ENCODE measurements around the gene NCAPH2. TPM values are rescaled to one million over a fixed set of nuclear protein-coding genes. Genes with fewer than 3 reads are reported as not detected.

Gene NCAPH2
- total RNA-seq, 4 donors from 2014 or later: 34.8 to 45.0 (median 42.1) TPM

GRCh38 chr22:50550395-50550794, 42.4 kb downstream of the NCAPH2 start:
- TF ChIP-seq POLR2A (IDR thresholded peaks at IDR 0.05) (no peak), POLR2AphosphoS5 (IDR thresholded peaks at IDR 0.05) (no peak), EP300 (IDR thresholded peaks at IDR 0.05) (no peak)
- TF ChIP-seq, protein P1, sequence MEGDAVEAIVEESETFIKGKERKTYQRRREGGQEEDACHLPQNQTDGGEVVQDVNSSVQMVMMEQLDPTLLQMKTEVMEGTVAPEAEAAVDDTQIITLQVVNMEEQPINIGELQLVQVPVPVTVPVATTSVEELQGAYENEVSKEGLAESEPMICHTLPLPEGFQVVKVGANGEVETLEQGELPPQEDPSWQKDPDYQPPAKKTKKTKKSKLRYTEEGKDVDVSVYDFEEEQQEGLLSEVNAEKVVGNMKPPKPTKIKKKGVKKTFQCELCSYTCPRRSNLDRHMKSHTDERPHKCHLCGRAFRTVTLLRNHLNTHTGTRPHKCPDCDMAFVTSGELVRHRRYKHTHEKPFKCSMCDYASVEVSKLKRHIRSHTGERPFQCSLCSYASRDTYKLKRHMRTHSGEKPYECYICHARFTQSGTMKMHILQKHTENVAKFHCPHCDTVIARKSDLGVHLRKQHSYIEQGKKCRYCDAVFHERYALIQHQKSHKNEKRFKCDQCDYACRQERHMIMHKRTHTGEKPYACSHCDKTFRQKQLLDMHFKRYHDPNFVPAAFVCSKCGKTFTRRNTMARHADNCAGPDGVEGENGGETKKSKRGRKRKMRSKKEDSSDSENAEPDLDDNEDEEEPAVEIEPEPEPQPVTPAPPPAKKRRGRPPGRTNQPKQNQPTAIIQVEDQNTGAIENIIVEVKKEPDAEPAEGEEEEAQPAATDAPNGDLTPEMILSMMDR (IDR thresholded peaks at IDR 0.05): no peak
- no peaks in the 10 kb centered on the region for H3K36me3 ChIP-seq
- H3K27ac ChIP-seq: no peak overlapping the region
- WGBS, 2 donors (ENCODE audit: low coverage in 1 of 2): 42 to 88% methylated on average over 2 to 6 of the region's 8 CpGs
- H3K27me3 ChIP-seq: peaks cover 76% of the 10 kb centered on the region
- H3K9me3 ChIP-seq: no peaks in the 10 kb centered on the region
- H3K4me3 ChIP-seq: no peak overlapping the region
- no peak for ATAC-seq
- peaks cover 0 to 23% (median 8%) of the 10 kb centered on the region in 3 donors for H3K4me1 ChIP-seq

DNA sequence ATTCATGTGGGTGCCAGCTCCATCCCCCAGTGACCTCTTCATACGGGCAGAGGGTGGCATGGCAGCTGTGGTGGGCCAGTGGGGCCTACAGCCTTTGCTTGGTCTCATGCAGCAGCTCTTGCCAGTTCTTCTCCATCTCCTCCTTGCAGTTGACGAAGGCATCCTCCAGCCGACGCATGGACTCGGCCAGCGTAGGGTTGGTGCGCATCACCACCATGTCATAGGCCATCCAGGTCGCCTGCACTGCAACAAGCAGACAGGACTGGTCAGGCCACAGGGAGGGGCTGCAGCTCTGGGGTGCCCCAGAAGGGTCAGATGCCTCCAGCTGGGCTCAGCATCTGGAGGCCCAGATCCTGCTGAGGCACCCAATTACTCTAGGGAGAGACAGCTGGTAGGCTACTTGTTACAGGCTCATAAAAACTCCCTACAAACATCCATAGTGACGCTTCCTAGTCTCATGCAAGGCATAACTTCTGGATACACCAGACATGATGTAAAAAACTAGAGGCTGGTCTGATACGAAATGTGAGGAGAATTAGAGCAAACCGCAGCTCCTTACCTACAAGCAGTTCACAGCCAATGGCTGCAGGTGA, 43.2 kb downstream of the NCAPH2 start:
- TF ChIP-seq POLR2AphosphoS5 (IDR thresholded peaks at IDR 0.05) (no peak), POLR2A (IDR thresholded peaks at IDR 0.05) (no peak), EP300 (IDR thresholded peaks at IDR 0.05) (no peak)
- TF ChIP-seq, protein P1 (IDR thresholded peaks at IDR 0.05): no peak
- 83 to 86% methylated on average over 1 of the region's 11 CpGs for WGBS, 2 donors (ENCODE audit: low coverage in 1 of 2)
- peaks cover 68% of the 10 kb centered on the region for H3K27me3 ChIP-seq

DNA sequence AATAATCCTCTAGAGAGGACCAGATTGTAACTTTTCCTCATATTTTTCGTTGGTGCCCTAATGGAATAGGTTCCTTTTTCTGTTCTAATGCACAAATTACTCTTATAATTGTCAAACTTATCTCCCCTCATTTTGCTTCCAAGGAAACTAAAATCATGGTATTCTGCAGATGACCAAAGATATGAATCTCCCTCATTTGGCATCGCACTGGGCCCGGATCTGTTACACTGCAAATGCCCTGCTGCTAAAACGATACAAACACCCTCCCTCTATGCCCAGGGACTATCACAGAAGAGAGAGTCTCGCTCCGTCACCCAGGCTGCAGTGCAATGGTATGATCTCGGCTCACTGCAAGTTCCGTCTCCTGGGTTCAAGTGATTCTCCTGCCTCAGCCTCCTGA, 45.3 kb downstream of the NCAPH2 start:
- no peak overlapping the region for H3K27ac ChIP-seq
- H3K4me1 ChIP-seq: peaks cover 0 to 9% (median 6%) of the 10 kb centered on the region in 3 donors
- no peaks in the 10 kb centered on the region for H3K36me3 ChIP-seq
- TF ChIP-seq POLR2AphosphoS5 (IDR thresholded peaks at IDR 0.05) (no peak), EP300 (IDR thresholded peaks at IDR 0.05) (no peak), POLR2A (IDR thresholded peaks at IDR 0.05) (no peak)
- TF ChIP-seq, protein P1 (IDR thresholded peaks at IDR 0.05): no peak
- H3K9me3 ChIP-seq: no peaks in the 10 kb centered on the region
- H3K4me3 ChIP-seq: no peak overlapping the region
- WGBS, 2 donors (ENCODE audit: low coverage in 1 of 2): 74 to 87% methylated on average over 4 to 6 of the region's 8 CpGs
- ATAC-seq: no peak
- H3K27me3 ChIP-seq: peaks cover 47% of the 10 kb centered on the region

More for the DNA sequence above, 43.2 kb downstream of the NCAPH2 start:
- H3K9me3 ChIP-seq: no peaks in the 10 kb centered on the region
- no peak for ATAC-seq
- H3K27ac ChIP-seq: no peak overlapping the region
- no peaks in the 10 kb centered on the region for H3K36me3 ChIP-seq
- H3K4me1 ChIP-seq: peaks cover 0 to 23% (median 8%) of the 10 kb centered on the region in 3 donors
- no peak overlapping the region for H3K4me3 ChIP-seq

GRCh38 chr22:50556703-50557102, 48.7 kb downstream of the NCAPH2 start:
- peaks cover 13% of the 10 kb centered on the region for H3K27me3 ChIP-seq
- TF ChIP-seq, protein P1 (IDR thresholded peaks at IDR 0.05): no peak
- TF ChIP-seq POLR2AphosphoS5 (IDR thresholded peaks at IDR 0.05): no peak
- TF ChIP-seq EP300 (IDR thresholded peaks at IDR 0.05): no peak
- no peak for TF ChIP-seq POLR2A (IDR thresholded peaks at IDR 0.05)
- no peaks in the 10 kb centered on the region for H3K4me1 ChIP-seq
- no peaks in the 10 kb centered on the region for H3K36me3 ChIP-seq
- no peak overlapping the region for H3K4me3 ChIP-seq
- no peak for ATAC-seq
- 80 to 87% methylated on average over 5 of the region's 5 CpGs for WGBS, 2 donors (ENCODE audit: low coverage in 1 of 2)
- no peak overlapping the region for H3K27ac ChIP-seq
- no peaks in the 10 kb centered on the region for H3K9me3 ChIP-seq

DNA sequence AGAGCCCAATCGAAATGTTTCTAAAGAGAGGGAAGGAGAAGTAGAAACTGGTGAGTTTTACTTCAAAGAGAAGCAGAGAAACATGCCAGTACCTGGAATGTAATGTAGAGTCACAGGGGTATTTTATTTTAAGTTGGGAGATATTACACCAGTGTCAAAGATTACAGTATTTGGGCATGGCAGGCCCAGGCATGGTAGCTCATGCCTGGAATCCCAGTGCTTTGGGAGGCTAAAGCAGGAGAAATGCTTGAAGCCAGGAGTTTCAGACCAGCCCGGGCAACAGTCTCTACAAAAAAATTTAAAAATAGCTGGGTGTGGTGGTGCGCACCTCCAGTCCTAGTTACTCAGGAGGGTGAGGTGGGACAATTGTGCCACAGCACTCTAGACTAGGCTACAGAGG, 52.0 kb downstream of the NCAPH2 start:
- H3K4me3 ChIP-seq: no peak overlapping the region
- no peaks in the 10 kb centered on the region for H3K9me3 ChIP-seq
- H3K4me1 ChIP-seq: peaks cover 0 to 22% (median 7%) of the 10 kb centered on the region in 3 donors
- no peak overlapping the region for H3K27ac ChIP-seq
- H3K27me3 ChIP-seq: no peaks in the 10 kb centered on the region
- no peaks in the 10 kb centered on the region for H3K36me3 ChIP-seq
- no peak for ATAC-seq
- TF ChIP-seq, protein P1 (IDR thresholded peaks at IDR 0.05): no peak
- no peak for TF ChIP-seq EP300 (IDR thresholded peaks at IDR 0.05)
- TF ChIP-seq POLR2AphosphoS5 (IDR thresholded peaks at IDR 0.05): no peak
- no peak for TF ChIP-seq POLR2A (IDR thresholded peaks at IDR 0.05)
- 91% methylated on average over 3 of the region's 3 CpGs; no CpG with 5 or more reads in 1 of the 2 donors for WGBS, 2 donors (ENCODE audit: low coverage in 1 of 2)

Data from gastroesophageal sphincter (tissue), 4 donors.